ENCODE data around the gene HCRT.
A peak's percentile ranks its signal among the peaks of the same experiment; 100 is the strongest.
"Not testable (repeated sequence)": the region's sequence is repeated elsewhere in the genome, so short reads cannot be mapped to it uniquely, and the experiment has no call there.

The HCRT gene

DNA sequence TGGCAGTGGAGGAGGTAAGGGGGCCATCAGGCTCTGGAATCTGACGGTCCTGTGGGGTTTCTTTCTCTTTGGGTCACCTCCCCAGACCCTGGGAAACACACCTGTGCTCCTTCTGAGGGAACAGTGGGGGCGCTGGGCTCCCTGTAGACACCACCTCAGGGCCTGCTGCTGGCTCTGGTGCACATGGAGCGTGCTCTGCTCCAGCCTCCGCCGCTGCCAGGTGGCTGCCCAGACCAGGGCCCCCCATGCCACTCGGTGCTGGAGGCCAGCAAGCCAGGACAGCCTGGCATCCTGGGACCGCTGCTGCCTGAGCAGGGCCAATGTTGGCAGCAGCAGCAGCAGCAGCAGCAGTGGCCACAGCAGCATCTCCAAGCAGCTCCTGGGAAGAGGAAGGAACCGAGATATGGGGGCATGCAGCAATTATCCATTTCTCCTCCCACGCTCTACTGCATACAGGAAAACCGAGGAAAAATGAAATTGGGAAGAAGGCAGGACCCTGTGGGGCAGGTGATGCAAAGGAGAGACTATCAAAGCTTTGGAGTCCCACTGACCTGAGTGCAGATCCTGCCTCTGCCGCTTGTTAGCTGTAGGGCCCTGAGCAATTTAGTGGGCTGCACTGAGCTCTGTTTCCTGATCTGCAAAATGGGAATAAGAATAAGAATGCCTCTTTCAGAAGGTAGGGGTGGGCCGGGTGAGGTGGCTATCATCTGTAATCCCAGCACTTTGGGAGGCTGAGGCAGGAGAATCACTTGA is 8.1 kb upstream of the HCRT start:
- no peak for DNase-seq (ENCODE audit: low read depth, low spot score)
- no peak overlapping the region for H3K9ac ChIP-seq (ENCODE audit: insufficient read length)
- no peaks in the 10 kb centered on the region for H3K9me3 ChIP-seq (ENCODE audit: low read depth, low read length)
- H3K4me3 ChIP-seq: peak overlapping the region; percentile 59
- no peak overlapping the region for H3K27ac ChIP-seq
- no peak for TF ChIP-seq EZH2 (IDR thresholded peaks at IDR 0.05)
- TF ChIP-seq POLR2AphosphoS5 (IDR thresholded peaks at IDR 0.05; ENCODE audit: borderline replicate concordance, low read depth, low read length): no peak
- TF ChIP-seq FOXP2 (optimal IDR thresholded peaks at IDR 0.05; ENCODE audit: control extremely low read depth, extremely low read length, insufficient read depth): no peak
- no peaks in the 10 kb centered on the region for H3K36me3 ChIP-seq (ENCODE audit: insufficient read depth, low read length)

- TF ChIP-seq EZH2 (IDR thresholded peaks at IDR 0.05): no peak
- TF ChIP-seq POLR2AphosphoS5 (IDR thresholded peaks at IDR 0.05; ENCODE audit: borderline replicate concordance, low read depth, low read length): no peak
- no peak for TF ChIP-seq FOXP2 (optimal IDR thresholded peaks at IDR 0.05; ENCODE audit: control extremely low read depth, extremely low read length, insufficient read depth)
- DNase-seq (ENCODE audit: low read depth, low spot score): no peak
- no peaks in the 10 kb centered on the region for H3K9me3 ChIP-seq (ENCODE audit: low read depth, low read length)
- H3K27ac ChIP-seq: no peak overlapping the region
- no peak overlapping the region for H3K9ac ChIP-seq (ENCODE audit: insufficient read length)
- no peak overlapping the region for H3K4me3 ChIP-seq
- no peaks in the 10 kb centered on the region for H3K36me3 ChIP-seq (ENCODE audit: insufficient read depth, low read length)
These were observed 7.2 kb upstream of the HCRT start for GRCh38 chr17:42192189-42193126.

DNA sequence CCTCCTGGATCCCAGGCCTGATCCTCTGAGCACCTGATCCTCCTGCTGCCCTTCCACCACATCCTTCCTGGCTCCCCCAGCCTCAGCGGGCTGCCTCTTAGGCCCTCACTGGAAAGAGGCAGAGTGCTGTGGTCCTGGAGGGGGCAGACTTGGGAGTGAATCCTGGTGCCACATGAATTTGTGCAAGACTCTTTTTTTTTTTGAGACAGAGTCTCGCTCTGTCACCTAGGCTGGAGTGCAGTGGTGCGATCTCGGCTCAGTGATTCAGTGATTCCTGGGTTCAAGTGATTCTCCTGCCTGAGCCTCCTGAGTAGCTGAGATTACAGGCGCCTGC is 6.0 kb upstream of the HCRT start:
- H3K9ac ChIP-seq (ENCODE audit: insufficient read length): no peak overlapping the region
- H3K9me3 ChIP-seq (ENCODE audit: low read depth, low read length): no peaks in the 10 kb centered on the region
- DNase-seq (ENCODE audit: low read depth, low spot score): no peak
- TF ChIP-seq EZH2 (IDR thresholded peaks at IDR 0.05): no peak
- TF ChIP-seq POLR2AphosphoS5 (IDR thresholded peaks at IDR 0.05; ENCODE audit: borderline replicate concordance, low read depth, low read length): no peak
- TF ChIP-seq FOXP2 (optimal IDR thresholded peaks at IDR 0.05; ENCODE audit: control extremely low read depth, extremely low read length, insufficient read depth): no peak
- H3K27ac ChIP-seq: no peak overlapping the region
- H3K36me3 ChIP-seq (ENCODE audit: insufficient read depth, low read length): no peaks in the 10 kb centered on the region
- H3K4me3 ChIP-seq: no peak overlapping the region

DNA sequence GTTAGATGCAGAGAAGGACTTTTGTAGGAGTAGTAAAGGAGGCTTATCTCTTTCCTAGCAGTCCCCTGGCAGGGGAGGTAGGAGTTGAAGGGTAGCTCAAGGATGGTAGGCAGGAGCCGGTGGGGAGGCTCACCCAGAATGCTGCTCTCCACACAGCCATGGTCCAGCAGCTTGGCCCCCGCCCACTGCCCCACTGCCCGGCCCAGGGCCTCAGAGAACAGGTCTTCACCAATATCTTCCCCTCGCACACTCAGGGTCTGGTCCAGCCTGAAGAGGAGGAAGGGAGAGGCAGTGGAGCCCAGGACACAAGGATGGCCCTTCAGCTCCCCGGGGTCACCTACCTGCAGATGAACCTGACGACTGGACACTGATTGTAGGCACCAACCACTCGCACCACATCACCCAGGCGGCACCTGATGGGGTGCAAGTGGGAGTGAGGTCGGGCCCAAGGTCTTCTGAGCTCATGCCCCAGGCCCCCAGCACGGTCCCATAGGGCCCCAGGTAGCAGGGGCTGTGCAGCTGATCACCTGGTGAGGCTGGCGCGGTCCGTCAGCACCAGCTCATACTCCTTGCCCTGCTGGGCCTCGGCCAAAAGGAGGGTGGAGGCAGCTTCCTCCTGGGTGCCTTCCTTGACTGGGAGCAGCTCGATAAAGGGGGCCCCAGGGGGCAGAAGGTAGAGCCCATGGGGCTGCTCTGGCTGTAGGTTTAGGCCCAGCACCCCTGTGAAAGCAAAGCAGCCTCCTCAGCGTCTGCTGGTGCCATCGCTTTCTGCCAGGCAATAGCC is 5.4 kb upstream of the HCRT start:
- no peak overlapping the region for H3K4me3 ChIP-seq
- no peak overlapping the region for H3K27ac ChIP-seq
- DNase-seq (ENCODE audit: low read depth, low spot score): no peak
- TF ChIP-seq EZH2 (IDR thresholded peaks at IDR 0.05) (no peak), FOXP2 (optimal IDR thresholded peaks at IDR 0.05; ENCODE audit: control extremely low read depth, extremely low read length, insufficient read depth) (no peak), POLR2AphosphoS5 (IDR thresholded peaks at IDR 0.05; ENCODE audit: borderline replicate concordance, low read depth, low read length) (no peak)
- no peaks in the 10 kb centered on the region for H3K9me3 ChIP-seq (ENCODE audit: low read depth, low read length)
- H3K9ac ChIP-seq (ENCODE audit: insufficient read length): no peak overlapping the region
- no peaks in the 10 kb centered on the region for H3K36me3 ChIP-seq (ENCODE audit: insufficient read depth, low read length)

- H3K4me3 ChIP-seq: no peak overlapping the region
- H3K36me3 ChIP-seq (ENCODE audit: insufficient read depth, low read length): no peaks in the 10 kb centered on the region
- TF ChIP-seq POLR2AphosphoS5 (IDR thresholded peaks at IDR 0.05; ENCODE audit: borderline replicate concordance, low read depth, low read length) (no peak), FOXP2 (optimal IDR thresholded peaks at IDR 0.05; ENCODE audit: control extremely low read depth, extremely low read length, insufficient read depth) (no peak), EZH2 (IDR thresholded peaks at IDR 0.05) (no peak)
- no peak overlapping the region for H3K9ac ChIP-seq (ENCODE audit: insufficient read length)
- H3K9me3 ChIP-seq (ENCODE audit: low read depth, low read length): no peaks in the 10 kb centered on the region
- H3K27ac ChIP-seq: no peak overlapping the region
- no peak for DNase-seq (ENCODE audit: low read depth, low spot score)
These were observed 4.4 kb upstream of the HCRT start for GRCh38 chr17:42189651-42189965.

DNA sequence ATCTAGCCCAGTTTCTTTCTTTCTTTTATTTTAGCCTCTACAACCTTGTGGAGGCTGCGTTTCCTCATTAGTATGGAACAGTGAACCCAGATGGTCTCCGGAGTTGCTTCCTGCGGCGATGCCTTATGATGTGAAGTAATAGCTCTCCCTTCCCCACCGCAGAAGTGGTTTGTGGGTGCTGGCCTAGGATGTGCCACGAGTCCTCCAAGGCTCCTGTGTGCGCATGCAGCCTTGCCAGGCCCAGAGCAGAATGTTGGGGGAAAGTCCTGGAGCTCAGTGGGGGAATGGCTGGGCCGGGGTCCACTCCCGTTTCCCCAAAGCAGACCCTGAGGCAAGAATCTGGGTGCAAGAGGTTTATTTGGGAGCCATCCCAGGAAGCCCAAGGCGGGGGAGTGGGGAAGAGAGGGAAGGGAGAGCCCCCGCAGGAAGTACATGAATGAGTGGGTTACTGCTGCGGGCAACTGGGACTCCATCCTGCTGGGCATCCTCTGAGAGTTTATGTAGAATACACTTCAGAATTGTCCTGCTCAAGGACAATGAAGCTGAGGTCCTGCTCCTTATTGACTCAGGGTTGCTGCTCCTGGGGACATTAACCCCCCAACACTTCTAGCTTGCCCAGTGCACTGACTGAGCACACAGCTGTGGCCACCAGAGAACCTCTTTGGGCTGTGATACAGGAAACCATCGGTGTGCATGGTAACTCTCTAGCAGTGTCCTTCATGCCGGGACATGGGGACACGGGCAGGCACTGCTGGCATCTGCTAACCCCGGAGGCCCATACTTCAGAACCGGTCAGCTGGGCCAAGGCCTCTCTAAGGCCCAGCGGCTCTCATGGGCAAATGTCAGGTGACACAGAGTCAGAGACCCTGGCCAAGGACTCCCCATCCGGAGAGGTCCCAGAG is 3.7 kb upstream of the HCRT start:
- DNase-seq (ENCODE audit: low read depth, low spot score): no peak
- TF ChIP-seq POLR2AphosphoS5 (IDR thresholded peaks at IDR 0.05; ENCODE audit: borderline replicate concordance, low read depth, low read length) (no peak), FOXP2 (optimal IDR thresholded peaks at IDR 0.05; ENCODE audit: control extremely low read depth, extremely low read length, insufficient read depth) (no peak), EZH2 (IDR thresholded peaks at IDR 0.05) (no peak)
- Histone ChIP-seq H3K4me3 (no peak overlapping the region), H3K36me3 (ENCODE audit: insufficient read depth, low read length) (no peaks in the 10 kb centered on the region), H3K9me3 (ENCODE audit: low read depth, low read length) (no peaks in the 10 kb centered on the region), H3K27ac (no peak overlapping the region), H3K9ac (ENCODE audit: insufficient read length) (no peak overlapping the region)

- DNase-seq (ENCODE audit: low read depth, low spot score): no peak
- H3K27ac ChIP-seq: no peak overlapping the region
- H3K36me3 ChIP-seq (ENCODE audit: insufficient read depth, low read length): no peaks in the 10 kb centered on the region
- TF ChIP-seq FOXP2 (optimal IDR thresholded peaks at IDR 0.05; ENCODE audit: control extremely low read depth, extremely low read length, insufficient read depth) (no peak), POLR2AphosphoS5 (IDR thresholded peaks at IDR 0.05; ENCODE audit: borderline replicate concordance, low read depth, low read length) (no peak), EZH2 (IDR thresholded peaks at IDR 0.05) (no peak)
- H3K9me3 ChIP-seq (ENCODE audit: low read depth, low read length): no peaks in the 10 kb centered on the region
- no peak overlapping the region for H3K4me3 ChIP-seq
- no peak overlapping the region for H3K9ac ChIP-seq (ENCODE audit: insufficient read length)
These were observed 2.6 kb upstream of the HCRT start for GRCh38 chr17:42187833-42188232.

DNA sequence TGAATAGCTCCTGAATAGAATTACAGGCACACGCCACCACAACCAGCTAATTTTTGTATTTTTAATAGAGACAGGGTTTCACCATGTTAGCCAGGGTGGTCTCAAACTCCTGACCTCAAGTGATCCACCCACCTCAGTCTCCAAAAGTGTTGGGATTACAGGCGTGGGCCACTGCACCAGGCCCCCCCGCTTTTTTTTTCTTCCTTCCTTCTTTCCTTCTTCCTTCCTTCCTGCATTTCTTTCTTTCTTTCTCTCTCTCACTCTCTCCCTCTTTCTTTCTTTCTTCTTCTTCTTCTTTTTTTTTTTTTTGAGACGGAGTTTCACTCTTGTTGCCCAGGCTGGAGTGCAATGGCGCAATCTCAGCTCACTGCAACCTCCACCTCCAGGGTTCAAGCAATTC is 939 bp upstream of the HCRT start:
- H3K4me3 ChIP-seq; H3K27ac ChIP-seq; DNase-seq (ENCODE audit: low read depth, low spot score); H3K9ac ChIP-seq (ENCODE audit: insufficient read length); H3K36me3 ChIP-seq (ENCODE audit: insufficient read depth, low read length); H3K9me3 ChIP-seq (ENCODE audit: low read depth, low read length): not testable (repeated sequence)
